GM23338 (cell line): ENCODE results near the gene RARRES2.

Experiments used
- CREB1 ChIP-seq: fragments of 250-450 bp; sonication (Bioruptor Pico); IDR thresholded peaks from 2 replicates; pipeline ENCODE4 v1.5.0; 2020; ENCODE audit warnings: low read depth, mild to moderate bottlenecking, moderate library complexity
- CTCF ChIP-seq, 2 experiments: fragments of 200-600 bp in 1 of 2; sonication (generic) in 1 of 2; conservative IDR thresholded peaks; 2 replicates each; pipeline versions ENCODE4 v1.5.1 to v1.6.1; 2016 to 2017; ENCODE audit warnings: antibody characterized with exemption in 2 of 2, low read depth in 2 of 2, mild to moderate bottlenecking in 2 of 2, moderate library complexity in 1 of 2
- ETS1 ChIP-seq: IDR thresholded peaks from 2 replicates; pipeline ENCODE4 v1.6.1; 2016; ENCODE audit warnings: antibody characterized with exemption
- EZH2 ChIP-seq: fragments of 200-600 bp; sonication (generic); IDR thresholded peaks from one replicate; pipeline ENCODE4 v1.8.0; 2017; ENCODE audit warnings: antibody characterized with exemption, mild to moderate bottlenecking, low read depth; ENCODE audit not compliant: unreplicated experiment
- EZH2phosphoT487 ChIP-seq: fragments of 200-600 bp; sonication (generic); IDR thresholded peaks from one replicate; pipeline ENCODE4 v1.8.1; 2018; ENCODE audit warnings: antibody characterized with exemption; ENCODE audit not compliant: unreplicated experiment
- JUNB ChIP-seq: IDR thresholded peaks from one replicate; pipeline ENCODE4 v1.6.1; 2016; ENCODE audit warnings: antibody characterized with exemption; ENCODE audit not compliant: unreplicated experiment
- NANOG ChIP-seq: IDR thresholded peaks from 2 replicates; pipeline ENCODE4 v1.6.1; 2016; ENCODE audit warnings: antibody characterized with exemption, borderline replicate concordance
- POLR2AphosphoS5 ChIP-seq: IDR thresholded peaks from 2 replicates; pipeline ENCODE4 v1.6.1; 2016; ENCODE audit warnings: antibody characterized with exemption, low read depth
- STAT1 ChIP-seq: IDR thresholded peaks from one replicate; pipeline ENCODE4 v1.6.1; 2016; ENCODE audit warnings: antibody characterized with exemption; ENCODE audit not compliant: unreplicated experiment
- ZNF331 ChIP-seq: fragments of 250-450 bp; sonication (Bioruptor Pico); IDR thresholded peaks from 2 replicates; pipeline ENCODE4 v1.5.0; 2020; ENCODE audit warnings: low read depth, mild to moderate bottlenecking, moderate library complexity
- TF ChIP-seq, protein P1 (sequence below): IDR thresholded peaks from one replicate; pipeline ENCODE4 v1.6.1; 2018; ENCODE audit warnings: antibody characterized with exemption; ENCODE audit not compliant: unreplicated experiment

DNA sequence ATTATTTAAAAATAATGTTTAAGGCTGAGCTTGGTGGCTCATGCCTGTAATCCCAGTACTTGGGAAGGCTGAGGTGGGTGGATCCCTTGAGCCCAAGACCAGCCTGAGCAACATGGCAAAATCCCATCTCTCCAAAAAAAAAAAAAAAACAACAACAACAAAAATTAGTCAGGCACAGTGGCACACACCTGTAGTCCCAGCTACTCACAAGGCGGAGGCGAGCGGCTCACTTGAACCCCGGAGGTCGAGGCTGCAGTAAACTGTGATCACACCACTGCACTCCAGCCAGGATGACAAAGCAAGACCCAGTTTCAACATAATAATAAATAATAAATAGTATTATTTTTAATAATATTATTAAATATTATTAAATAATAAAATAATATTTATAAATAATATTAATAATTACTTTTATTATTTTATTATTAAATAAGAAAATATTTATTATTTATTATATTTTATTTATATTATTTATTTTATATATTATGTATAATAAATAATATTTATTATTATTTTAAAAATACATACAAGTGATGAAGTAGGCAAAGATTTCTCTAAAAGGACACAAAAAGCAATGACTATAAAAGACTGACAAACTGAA lies 26.7 kb downstream of the RARRES2 start:
- TF ChIP-seq CTCF (conservative IDR thresholded peaks at IDR 0.05; ENCODE audit: low read depth in 2 of 2): no peak
- TF ChIP-seq EZH2: no peak
- TF ChIP-seq CREB1 (CRISPR knock-in tag): no peak
- TF ChIP-seq, protein P1, sequence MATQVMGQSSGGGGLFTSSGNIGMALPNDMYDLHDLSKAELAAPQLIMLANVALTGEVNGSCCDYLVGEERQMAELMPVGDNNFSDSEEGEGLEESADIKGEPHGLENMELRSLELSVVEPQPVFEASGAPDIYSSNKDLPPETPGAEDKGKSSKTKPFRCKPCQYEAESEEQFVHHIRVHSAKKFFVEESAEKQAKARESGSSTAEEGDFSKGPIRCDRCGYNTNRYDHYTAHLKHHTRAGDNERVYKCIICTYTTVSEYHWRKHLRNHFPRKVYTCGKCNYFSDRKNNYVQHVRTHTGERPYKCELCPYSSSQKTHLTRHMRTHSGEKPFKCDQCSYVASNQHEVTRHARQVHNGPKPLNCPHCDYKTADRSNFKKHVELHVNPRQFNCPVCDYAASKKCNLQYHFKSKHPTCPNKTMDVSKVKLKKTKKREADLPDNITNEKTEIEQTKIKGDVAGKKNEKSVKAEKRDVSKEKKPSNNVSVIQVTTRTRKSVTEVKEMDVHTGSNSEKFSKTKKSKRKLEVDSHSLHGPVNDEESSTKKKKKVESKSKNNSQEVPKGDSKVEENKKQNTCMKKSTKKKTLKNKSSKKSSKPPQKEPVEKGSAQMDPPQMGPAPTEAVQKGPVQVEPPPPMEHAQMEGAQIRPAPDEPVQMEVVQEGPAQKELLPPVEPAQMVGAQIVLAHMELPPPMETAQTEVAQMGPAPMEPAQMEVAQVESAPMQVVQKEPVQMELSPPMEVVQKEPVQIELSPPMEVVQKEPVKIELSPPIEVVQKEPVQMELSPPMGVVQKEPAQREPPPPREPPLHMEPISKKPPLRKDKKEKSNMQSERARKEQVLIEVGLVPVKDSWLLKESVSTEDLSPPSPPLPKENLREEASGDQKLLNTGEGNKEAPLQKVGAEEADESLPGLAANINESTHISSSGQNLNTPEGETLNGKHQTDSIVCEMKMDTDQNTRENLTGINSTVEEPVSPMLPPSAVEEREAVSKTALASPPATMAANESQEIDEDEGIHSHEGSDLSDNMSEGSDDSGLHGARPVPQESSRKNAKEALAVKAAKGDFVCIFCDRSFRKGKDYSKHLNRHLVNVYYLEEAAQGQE: no peak
- TF ChIP-seq ZNF331: no peak
- no peak for TF ChIP-seq NANOG
- no peak for TF ChIP-seq POLR2AphosphoS5
- TF ChIP-seq EZH2phosphoT487: no peak
- no peak for TF ChIP-seq JUNB
- no peak for TF ChIP-seq STAT1
- TF ChIP-seq ETS1: no peak
